ENCODE results near the gene PRKG2. TPM values are rescaled to one million over a fixed set of nuclear protein-coding genes. Genes with fewer than 3 reads are reported as not detected.

PRKG2 gene
- 7.6 and 17.0 TPM in 2 replicates for total RNA-seq

GRCh38 chr4:81214881-81215868 is at the start of gene PRKG2:
TSS of gene PRKG2 (minus strand) at chr4:81215222. CDS start at chr4:81205047, 10,175 bp downstream.

Other genes starting within 250 kb of the PRKG2 start
- not detected in 2 replicates for gene BMP3, start 184.5 kb downstream of the PRKG2 start, total RNA-seq

Measured in cardiac atrium fibroblast (primary cell).